Common myeloid progenitor, CD34-positive (primary cell): ENCODE data around the gene DNASE1L2.

Source experiments
- CTCF ChIA-PET: fragments of 350-600 bp; sonication (Branson Sonifier 250); formaldehyde crosslinking; loops from one replicate; lab custom pipeline; 2021; ENCODE audit warnings: antibody characterized with exemption; lab: Charles Lee
- POLR2A ChIA-PET: fragments of 350-600 bp; sonication (Branson Sonifier 250); formaldehyde crosslinking; loops from one replicate; lab custom pipeline; 2021; ENCODE audit warnings: antibody characterized with exemption; lab: Charles Lee
- DNase-seq, 3 donors: peaks; one replicate each; pipeline versions ENCODE4 v3.0.0 to v3.0.0-alpha.2; 2013
- H3K27ac ChIP-seq, 2 experiments: 1 replicate in 1 of 2; 2 replicates in 1 of 2; pipeline ENCODE4 v1.7.0; 2013; ENCODE audit warnings: inconsistent platforms in 2 of 2, low read length in 2 of 2, mild to moderate bottlenecking in 2 of 2, low read depth in 1 of 2, moderate library complexity in 1 of 2; ENCODE audit not compliant: severe bottlenecking in 2 of 2, insufficient read depth in 1 of 2, poor library complexity in 1 of 2
- H3K27me3 ChIP-seq, 5 experiments: replicated peaks in 2 of 5; 1 replicate in 3 of 5; 2 replicates in 2 of 5; pipeline versions ENCODE4 v1.6.1 to v1.7.0; 2013; ENCODE audit warnings: low read length in 4 of 5, mild to moderate bottlenecking in 2 of 5, moderate library complexity in 2 of 5, inconsistent platforms in 1 of 5; ENCODE audit not compliant: insufficient read depth in 5 of 5, control insufficient read depth in 4 of 5
- H3K36me3 ChIP-seq, 4 experiments: 1 replicate in 2 of 4; 2 replicates in 2 of 4; pipeline versions ENCODE4 v1.6.1 to v1.7.0; 2013; ENCODE audit warnings: low read length in 3 of 4, control low read depth in 1 of 4, mild to moderate bottlenecking in 1 of 4; ENCODE audit not compliant: control insufficient read depth in 4 of 4, insufficient read depth in 4 of 4
- H3K4me1 ChIP-seq, 4 experiments: 1 replicate in 3 of 4; 2 replicates in 1 of 4; pipeline versions ENCODE4 v1.6.1 to v1.7.1; 2013; ENCODE audit warnings: low read length in 3 of 4, mild to moderate bottlenecking in 3 of 4, control low read depth in 1 of 4, inconsistent platforms in 1 of 4, moderate library complexity in 1 of 4; ENCODE audit not compliant: control insufficient read depth in 4 of 4, insufficient read depth in 4 of 4; ENCODE audit errors: control extremely low read depth in 1 of 4
- H3K4me3 ChIP-seq, 7 experiments: 1 replicate in 4 of 7; 2 replicates in 3 of 7; pipeline versions ENCODE4 v1.5.1 to v1.7.0; 2013; ENCODE audit warnings: mild to moderate bottlenecking in 7 of 7, low read length in 6 of 7, moderate library complexity in 6 of 7, inconsistent platforms in 2 of 7, low read depth in 2 of 7, control low read depth in 1 of 7; ENCODE audit not compliant: insufficient read depth in 4 of 7, control insufficient read depth in 1 of 7; ENCODE audit errors: extremely low read depth in 1 of 7
- H3K9me3 ChIP-seq, 5 experiments: 1 replicate in 4 of 5; 2 replicates in 1 of 5; pipeline versions ENCODE4 v1.6.1 to v1.7.1; 2013; ENCODE audit warnings: low read length in 4 of 5, mild to moderate bottlenecking in 2 of 5, inconsistent platforms in 1 of 5, low read depth in 1 of 5, moderate library complexity in 1 of 5; ENCODE audit not compliant: control insufficient read depth in 4 of 5, insufficient read depth in 2 of 5; ENCODE audit errors: control extremely low read depth in 1 of 5
- WGBS: methylation state at CpG from one replicate; pipeline ENCODE4 v1.1.5; 2013; ENCODE audit not compliant: insufficient coverage; 5-methylcytosine and 5-hydroxymethylcytosine counted together

Gene DNASE1L2

DNA sequence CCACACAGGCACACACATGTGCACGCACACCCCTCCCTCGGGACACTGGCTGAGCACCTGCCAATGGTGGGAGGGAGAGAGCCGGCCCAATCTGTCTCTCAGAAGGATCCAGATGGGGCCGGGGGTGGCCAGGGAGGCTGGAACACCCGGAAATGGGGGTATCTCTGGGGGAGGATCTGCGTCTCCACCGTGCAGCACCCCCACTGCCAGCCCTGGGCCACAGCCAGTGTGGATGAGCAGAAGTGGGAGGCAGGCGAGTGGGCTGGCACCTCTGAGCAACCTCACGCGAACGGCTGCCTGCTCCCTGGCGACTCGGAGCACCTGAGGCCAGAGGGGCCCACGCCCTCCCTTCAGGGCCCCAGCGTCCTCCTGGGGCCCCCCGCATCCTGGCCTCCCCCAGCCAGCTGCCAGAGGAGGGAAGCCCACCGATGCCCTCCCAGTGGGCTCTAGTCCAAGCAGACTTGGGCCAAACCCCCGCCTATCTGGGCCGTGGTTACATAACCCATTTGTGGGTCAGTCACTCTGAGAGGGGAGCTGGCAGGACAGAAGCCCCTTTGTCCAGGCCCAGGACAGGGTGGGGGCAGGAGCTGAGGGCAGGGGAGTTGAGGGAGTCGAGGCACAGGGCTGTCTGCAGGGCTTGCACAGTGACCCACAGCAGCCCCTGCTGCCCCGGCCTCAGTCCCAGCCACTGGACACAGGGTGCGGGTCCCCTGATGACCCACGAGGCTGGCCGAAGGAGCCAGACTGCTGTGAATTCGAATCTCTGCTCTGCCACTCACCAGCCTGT is 45.4 kb upstream of the DNASE1L2 start:
- Histone ChIP-seq H3K4me3 (no peak overlapping the region), H3K27me3 (peaks cover 0 to 27% (median 16%) of the 10 kb centered on the region in 5 experiments), H3K4me1 (peaks cover 0 to 11% (median 9%) of the 10 kb centered on the region in 4 experiments), H3K27ac (no peak overlapping the region), H3K9me3 (no peaks in the 10 kb centered on the region), H3K36me3 (no peaks in the 10 kb centered on the region)
- ChIA-PET CTCF (interaction anchor here (0.8 kb wide), 1 partner anchor 13 kb away, joined by 3 read pairs; no protein-coding TSS in a partner anchor), POLR2A (no interaction called here)
- WGBS: 95% methylated on average over 21 of the region's 25 CpGs
- no peak for DNase-seq

DNA sequence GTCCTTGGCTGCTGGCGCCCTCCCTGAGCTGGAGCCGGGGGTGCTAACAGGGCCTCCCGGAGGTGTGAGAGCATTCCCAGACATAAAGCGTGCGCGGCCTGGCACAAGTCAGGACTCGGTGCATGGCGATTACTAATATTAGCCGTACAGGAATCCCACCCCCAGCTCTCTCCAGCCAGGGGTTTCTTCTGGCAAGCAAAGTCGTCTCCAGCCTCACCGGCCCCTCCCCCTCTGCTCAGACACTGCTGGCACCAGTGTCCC is 44.9 kb upstream of the DNASE1L2 start:
- DNase-seq: no peak
- ChIA-PET CTCF (interaction anchor here (0.8 kb wide), 1 partner anchor 14 kb away, joined by 3 read pairs; no protein-coding TSS in a partner anchor), POLR2A (interaction anchor here (0.6 kb wide), 1 partner anchor 13 kb away, joined by 3 read pairs; no protein-coding TSS in a partner anchor)
- H3K4me1 ChIP-seq: peaks cover 0 to 13% (median 11%) of the 10 kb centered on the region in 4 experiments
- WGBS: 97% methylated on average over 10 of the region's 11 CpGs
- no peaks in the 10 kb centered on the region for H3K36me3 ChIP-seq
- H3K9me3 ChIP-seq: no peaks in the 10 kb centered on the region
- H3K4me3 ChIP-seq: no peak overlapping the region
- no peak overlapping the region for H3K27ac ChIP-seq
- H3K27me3 ChIP-seq: peaks cover 0 to 31% (median 16%) of the 10 kb centered on the region in 5 experiments

DNA sequence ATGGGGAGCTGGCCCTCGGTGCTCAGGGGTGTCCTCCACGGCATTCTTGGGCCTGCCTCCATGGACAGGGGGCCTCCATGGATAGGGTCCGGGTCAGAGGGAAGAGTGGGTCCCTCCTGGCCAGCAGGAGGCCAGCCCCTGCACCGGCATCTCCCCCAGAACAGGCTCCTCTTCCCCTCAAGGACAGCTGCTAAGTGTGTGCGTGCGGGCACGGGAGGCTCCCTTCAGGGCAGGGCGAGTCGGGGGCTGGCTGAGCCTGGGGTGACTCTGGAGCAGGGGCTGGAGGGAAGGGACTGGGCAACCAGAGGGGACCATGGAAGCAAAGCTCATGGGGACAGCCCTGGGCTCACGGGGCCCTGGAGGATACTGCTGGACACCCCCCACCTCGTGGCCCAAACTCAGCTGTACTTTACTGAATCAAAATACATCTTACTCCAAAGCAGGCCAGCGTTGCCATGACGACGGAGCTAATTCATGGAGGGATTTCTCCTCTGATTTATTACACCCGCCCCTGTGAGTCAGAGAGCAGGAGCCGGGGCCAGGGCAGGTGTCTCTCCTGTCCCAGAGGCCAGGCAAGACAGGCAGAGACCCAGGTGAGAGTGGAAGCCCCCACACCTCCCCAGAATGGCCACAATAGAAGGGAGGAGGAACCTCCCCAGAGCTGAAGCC is 41.9 kb upstream of the DNASE1L2 start:
- POLR2A ChIA-PET: no interaction called here
- WGBS: 81% methylated on average over 14 of the region's 16 CpGs

DNA sequence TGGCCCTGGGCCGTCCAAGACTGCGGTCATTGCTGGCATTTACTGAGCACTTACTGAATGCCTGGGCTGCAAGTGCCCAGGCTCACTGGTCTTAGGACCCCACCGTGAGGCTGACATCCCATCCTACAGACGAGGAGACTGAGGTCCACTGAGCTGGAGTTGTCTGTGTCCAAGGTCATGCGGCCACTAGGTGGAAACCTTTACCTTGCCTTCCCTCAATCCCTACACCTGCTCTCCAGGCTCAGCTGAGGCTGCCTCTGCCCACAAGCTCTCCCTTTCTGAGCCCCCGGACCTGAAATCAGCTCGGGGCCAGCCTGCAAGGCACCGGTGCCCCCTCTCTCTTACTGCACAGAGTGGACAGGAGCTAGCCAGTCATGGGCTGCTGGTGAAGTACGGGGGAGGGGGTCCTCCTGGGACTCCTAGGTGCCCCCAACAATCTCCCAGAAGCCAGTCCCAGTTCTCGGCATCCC is 41.4 kb upstream of the DNASE1L2 start:
- peak overlapping the region in 2 of 7 experiments; percentile 6 to 19 for H3K4me3 ChIP-seq
- no peaks in the 10 kb centered on the region for H3K36me3 ChIP-seq
- DNase-seq: peak; percentile 40 to 69 (median 64)
- peaks cover 8 to 61% (median 23%) of the 10 kb centered on the region in 5 experiments for H3K27me3 ChIP-seq
- H3K4me1 ChIP-seq: peaks cover 0 to 16% (median 11%) of the 10 kb centered on the region in 4 experiments
- POLR2A ChIA-PET: interaction anchor here (0.9 kb wide), 1 partner anchor 39 kb away, joined by 3 read pairs; the partner anchor contains the start of gene TRAF7
- WGBS: 42% methylated on average over 5 of the region's 10 CpGs
- H3K27ac ChIP-seq: no peak overlapping the region
- CTCF ChIA-PET: interaction anchor here (0.8 to 2.6 kb wide), 9 partner anchors 9 to 342 kb away, joined by 3 to 8 read pairs (median 5); partner anchors contain the start of genes CCNF and ECI1
- no peaks in the 10 kb centered on the region for H3K9me3 ChIP-seq

More for the DNA sequence above, 41.9 kb upstream of the DNASE1L2 start:
- no peaks in the 10 kb centered on the region for H3K36me3 ChIP-seq
- peaks cover 8 to 58% (median 23%) of the 10 kb centered on the region in 5 experiments for H3K27me3 ChIP-seq
- H3K4me3 ChIP-seq: no peak overlapping the region
- peaks cover 0 to 16% (median 11%) of the 10 kb centered on the region in 4 experiments for H3K4me1 ChIP-seq
- no peak overlapping the region for H3K27ac ChIP-seq
- CTCF ChIA-PET: interaction anchor here (0.8 to 2.6 kb wide), 9 partner anchors 9 to 343 kb away, joined by 3 to 8 read pairs (median 5); partner anchors contain the start of genes CCNF and ECI1
- peak in 2 of 3 donors; percentile 42 to 55 for DNase-seq
- H3K9me3 ChIP-seq: no peaks in the 10 kb centered on the region

DNA sequence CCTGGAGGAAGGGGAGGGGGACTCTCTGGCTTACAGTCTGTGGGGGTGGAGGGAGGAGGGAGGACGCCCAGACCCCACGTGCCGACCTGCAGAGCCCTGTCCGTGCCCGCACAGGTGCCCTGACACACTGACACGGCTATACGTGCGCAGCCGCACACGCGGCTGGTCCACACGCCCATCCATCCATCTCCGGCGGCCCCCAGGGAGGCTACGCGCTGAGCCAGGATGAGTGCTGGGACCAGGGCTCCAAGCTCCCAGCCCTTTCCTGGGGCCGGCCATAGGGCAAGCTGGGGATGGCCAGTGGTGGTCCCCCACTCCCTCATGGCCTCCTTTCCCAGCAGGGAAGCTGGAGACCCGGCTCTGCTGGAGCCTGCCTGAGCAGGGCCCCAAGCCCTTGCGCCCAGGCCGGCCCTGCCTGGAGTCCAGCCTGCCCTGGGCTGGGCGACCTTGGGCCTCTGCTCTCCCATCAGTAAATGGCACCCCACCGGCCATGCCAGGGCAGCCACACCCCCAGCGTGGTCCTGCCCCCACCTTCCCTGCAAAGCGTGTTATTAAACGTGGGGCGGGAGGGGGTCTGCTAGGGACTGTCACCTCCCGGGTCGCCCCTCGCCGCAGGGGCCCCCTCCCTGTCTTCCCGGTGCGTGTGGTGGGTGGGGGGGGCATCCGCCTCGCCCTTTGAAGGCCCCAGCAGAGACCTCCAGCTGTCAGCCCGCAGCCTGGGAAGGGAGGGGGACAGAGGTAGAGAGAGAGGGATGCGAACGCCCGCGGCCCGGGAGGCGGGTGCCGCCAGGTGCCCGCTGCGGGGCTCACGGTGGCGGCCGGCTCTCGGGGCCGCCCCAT is 40.7 kb upstream of the DNASE1L2 start:
- no peak overlapping the region for H3K27ac ChIP-seq
- POLR2A ChIA-PET: interaction anchor here (0.9 to 1.0 kb wide), 2 partner anchors 40 to 55 kb away, joined by 3 read pairs; partner anchors contain the start of gene TRAF7
- peak in 1 of 3 donors; percentile 18 for DNase-seq
- peak overlapping the region in 4 of 7 experiments; percentile 36 to 55 (median 46) for H3K4me3 ChIP-seq
- H3K27me3 ChIP-seq: peaks cover 8 to 61% (median 28%) of the 10 kb centered on the region in 5 experiments
- WGBS: 1% methylated on average over 32 of the region's 49 CpGs
- CTCF ChIA-PET: interaction anchor here (1.4 to 2.6 kb wide), 4 partner anchors 8 to 234 kb away, joined by 3 to 8 read pairs (median 6); partner anchors contain the start of genes CCNF and ECI1
- no peaks in the 10 kb centered on the region for H3K36me3 ChIP-seq
- H3K4me1 ChIP-seq: peaks cover 0 to 16% (median 11%) of the 10 kb centered on the region in 4 experiments
- H3K9me3 ChIP-seq: no peaks in the 10 kb centered on the region
